ENCODE measurements around the gene CSNK1G3. TPM values are rescaled to one million over a fixed set of nuclear protein-coding genes. Genes with fewer than 3 reads are reported as not detected.

The CSNK1G3 gene
- total RNA-seq, 1 donor from 2014 or later, result 42.0 TPM

GRCh38 chr5:123503299-123503698, 8.7 kb upstream of the CSNK1G3 start:
- intact Hi-C loops (cut with DNase I), result no loop called here
- no peak for ATAC-seq
- H3K27me3 ChIP-seq, result no peaks in the 10 kb centered on the region

GRCh38 chr5:123505633-123506032, 6.3 kb upstream of the CSNK1G3 start:
- DNase-seq, result no peak
- intact Hi-C loops (cut with DNase I), result no loop called here
- no peak for TF ChIP-seq CTCF (IDR thresholded peaks at IDR 0.05)

More at GRCh38 chr5:123503299-123503698, 8.7 kb upstream of the CSNK1G3 start:
- no peak for TF ChIP-seq CTCF (IDR thresholded peaks at IDR 0.05)
- Histone ChIP-seq H3K36me3 (no peaks in the 10 kb centered on the region), H3K27ac (no peak overlapping the region), H3K9me3 (no peaks in the 10 kb centered on the region), H3K4me3 (no peak overlapping the region), H3K4me1 (no peaks in the 10 kb centered on the region)
- no peak for DNase-seq

GRCh38 chr5:123508441-123508840, 3.5 kb upstream of the CSNK1G3 start:
- H3K4me3 ChIP-seq, result no peak overlapping the region
- no peak for TF ChIP-seq CTCF (IDR thresholded peaks at IDR 0.05)
- DNase-seq (no peak), ATAC-seq (no peak)
- no peak overlapping the region for H3K27ac ChIP-seq
- intact Hi-C loops (cut with DNase I), result no loop called here
- H3K9me3 ChIP-seq, result no peaks in the 10 kb centered on the region
- H3K4me1 ChIP-seq, result peaks cover 3% of the 10 kb centered on the region
- H3K36me3 ChIP-seq, result no peaks in the 10 kb centered on the region
- H3K27me3 ChIP-seq, result no peaks in the 10 kb centered on the region

More at GRCh38 chr5:123505633-123506032, 6.3 kb upstream of the CSNK1G3 start:
- ATAC-seq, result no peak
- Histone ChIP-seq H3K36me3 (no peaks in the 10 kb centered on the region), H3K9me3 (no peaks in the 10 kb centered on the region), H3K4me1 (no peaks in the 10 kb centered on the region), H3K4me3 (no peak overlapping the region), H3K27me3 (no peaks in the 10 kb centered on the region), H3K27ac (no peak overlapping the region)

- no peak for TF ChIP-seq CTCF (IDR thresholded peaks at IDR 0.05)
- intact Hi-C loops (cut with DNase I), result no loop called here
- peak overlapping the region; percentile 76 for H3K4me3 ChIP-seq
- H3K4me1 ChIP-seq, result peaks cover 15% of the 10 kb centered on the region
- DNase-seq (no peak), ATAC-seq (no peak)
- no peaks in the 10 kb centered on the region for H3K36me3 ChIP-seq
- no peaks in the 10 kb centered on the region for H3K9me3 ChIP-seq
- H3K27ac ChIP-seq, result peak overlapping the region; percentile 90
- no peaks in the 10 kb centered on the region for H3K27me3 ChIP-seq
Measured at GRCh38 chr5:123511290-123511647, 708 bp upstream of the CSNK1G3 start.

- no peak for TF ChIP-seq CTCF (IDR thresholded peaks at IDR 0.05)
Measured at GRCh38 chr5:123512611-123513461, 859 bp downstream of the CSNK1G3 start.

More at GRCh38 chr5:123512611-123513461, 859 bp downstream of the CSNK1G3 start:
- Histone ChIP-seq H3K9me3 (no peaks in the 10 kb centered on the region), H3K4me1 (peaks cover 16% of the 10 kb centered on the region), H3K27me3 (no peaks in the 10 kb centered on the region), H3K4me3 (peak overlapping the region; percentile 76), H3K27ac (peak overlapping the region; percentile 90), H3K36me3 (no peaks in the 10 kb centered on the region)
- ATAC-seq (peak; percentile 4), DNase-seq (peak; percentile 70)
- intact Hi-C loops (cut with DNase I), result no loop called here

Measured in upper lobe of right lung (tissue), 1 donor.